Fibroblast of lung (primary cell): ENCODE measurements around the gene ARMC2. TPM values are rescaled to one million over a fixed set of nuclear protein-coding genes. Genes with fewer than 3 reads are reported as not detected.
"Not testable (repeated sequence)": the region's sequence is repeated elsewhere in the genome, so short reads cannot be mapped to it uniquely, and the experiment has no call there.

Source experiments
- DNase-seq, 2 donors: peaks; one replicate each; pipeline versions ENCODE4 v3.0.0 to v3.0.0-alpha.2; 2010; ENCODE audit warnings: low read depth in 2 of 2
- H2AFZ ChIP-seq: 2 replicates; pipeline ENCODE4 v1.5.1; 2012; ENCODE audit warnings: low read length, control low read depth, inconsistent platforms
- H3K27ac ChIP-seq: 2 replicates; pipeline ENCODE4 v1.5.1; 2011; ENCODE audit warnings: low read length, control low read depth; ENCODE audit not compliant: insufficient read depth
- H3K27me3 ChIP-seq: 2 replicates; pipeline ENCODE4 v1.5.1; 2011; ENCODE audit warnings: mild to moderate bottlenecking, low read length; ENCODE audit not compliant: control insufficient read depth, insufficient read depth
- H3K36me3 ChIP-seq: 2 replicates; pipeline ENCODE4 v1.5.1; 2011; ENCODE audit warnings: low read length; ENCODE audit not compliant: control insufficient read depth, insufficient read depth
- H3K4me1 ChIP-seq: 2 replicates; pipeline ENCODE4 v1.5.1; 2011; ENCODE audit warnings: low read length; ENCODE audit not compliant: control insufficient read depth, insufficient read depth; ENCODE audit errors: extremely low read depth
- H3K4me2 ChIP-seq: 2 replicates; pipeline ENCODE4 v1.5.1; 2011; ENCODE audit warnings: low read length, control low read depth; ENCODE audit not compliant: insufficient read depth; ENCODE audit errors: extremely low read depth
- H3K4me3 ChIP-seq, 4 experiments: fragments of 200-600 bp in 1 of 4; sonication (generic) in 1 of 4; replicated peaks in 1 of 4; 2 replicates each; pipeline ENCODE4 v1.5.1; 2011 to 2016; ENCODE audit warnings: low read length in 4 of 4, low read depth in 3 of 4, mild to moderate bottlenecking in 3 of 4, control low read depth in 2 of 4, inconsistent platforms in 1 of 4, mixed read lengths in 1 of 4; ENCODE audit not compliant: insufficient read depth in 1 of 4; ENCODE audit errors: control extremely low read depth in 1 of 4
- H3K79me2 ChIP-seq: 2 replicates; pipeline ENCODE4 v1.5.1; 2012; ENCODE audit warnings: mild to moderate bottlenecking, low read length, inconsistent platforms; ENCODE audit not compliant: control insufficient read depth, insufficient read depth
- H3K9ac ChIP-seq: 2 replicates; pipeline ENCODE4 v1.5.1; 2011; ENCODE audit warnings: mild to moderate bottlenecking, low read length, control low read depth; ENCODE audit not compliant: insufficient read depth
- H3K9me3 ChIP-seq: 2 replicates; pipeline ENCODE4 v1.5.1; 2012; ENCODE audit warnings: low read depth, low read length; ENCODE audit not compliant: control insufficient read depth, insufficient read depth
- H4K20me1 ChIP-seq: 2 replicates; pipeline ENCODE4 v1.5.1; 2011; ENCODE audit warnings: low read length; ENCODE audit not compliant: control insufficient read depth, insufficient read depth; ENCODE audit errors: extremely low read depth
- CTCF ChIP-seq, 2 donors: IDR thresholded peaks in 1 of 2; conservative IDR thresholded peaks in 1 of 2; 1 replicate in 1 of 2; 2 replicates in 1 of 2; pipeline ENCODE4 v1.5.1; 2011 to 2012; ENCODE audit warnings: low read length in 2 of 2, control low read depth in 1 of 2, inconsistent platforms in 1 of 2, low read depth in 1 of 2, mild to moderate bottlenecking in 1 of 2
- EZH2 ChIP-seq: IDR thresholded peaks from 2 replicates; pipeline ENCODE4 v1.5.1; 2012; ENCODE audit warnings: low read length, control low read depth, mild to moderate bottlenecking; ENCODE audit errors: missing control alignments
- polyA plus RNA-seq, 2 donors: library from polyadenylated mRNA; depleted of rRNA in 1 of 2; stranded (reverse) in 1 of 2; unstranded in 1 of 2; fragments of >200 nt; gene quantifications; 2 replicates each; pipeline ENCODE4 v1.2.1, GENCODE V29; 2011 to 2012; ENCODE audit warnings: missing spikeins in 1 of 2
- total RNA-seq: library from RNA; depleted of rRNA; stranded (reverse); fragments of >200 nt; gene quantifications from 2 replicates; pipeline ENCODE4 v1.2.1, GENCODE V29; 2014

Gene ARMC2
- total and polyA plus RNA-seq, 2 donors (not counting 1 experiment from before 2014, with no cell fraction given) = 4.0 to 6.2 TPM

- no peak overlapping the region for H3K4me3 ChIP-seq
- no peaks in the 10 kb centered on the region for H3K36me3 ChIP-seq
- H3K4me1 ChIP-seq = no peaks in the 10 kb centered on the region
- no peaks in the 10 kb centered on the region for H3K9me3 ChIP-seq
- no peak overlapping the region for H3K9ac ChIP-seq
- H3K27ac ChIP-seq = no peak overlapping the region
- no peak for TF ChIP-seq CTCF (conservative IDR thresholded peaks at IDR 0.05 in 1 of 2, IDR thresholded peaks at IDR 0.05 in 1 of 2; ENCODE audit: low read depth in 1 of 2, low read length in 2 of 2)
- no peak for TF ChIP-seq EZH2
- no peaks in the 10 kb centered on the region for H3K79me2 ChIP-seq
- DNase-seq = no peak
- H2AFZ ChIP-seq = no peak overlapping the region
- no peak overlapping the region for H3K4me2 ChIP-seq
- H4K20me1 ChIP-seq = no peaks in the 10 kb centered on the region
- no peaks in the 10 kb centered on the region for H3K27me3 ChIP-seq
These were observed 4.9 kb downstream of the ARMC2 start for GRCh38 chr6:108853077-108853476.

- H3K27ac ChIP-seq = no peak overlapping the region
- H3K4me1 ChIP-seq = no peaks in the 10 kb centered on the region
- H3K4me3 ChIP-seq = no peak overlapping the region
- no peak for DNase-seq
- no peaks in the 10 kb centered on the region for H3K36me3 ChIP-seq
- no peak for TF ChIP-seq CTCF (conservative IDR thresholded peaks at IDR 0.05 in 1 of 2, IDR thresholded peaks at IDR 0.05 in 1 of 2; ENCODE audit: low read depth in 1 of 2, low read length in 2 of 2)
- TF ChIP-seq EZH2 = no peak
- H3K79me2 ChIP-seq = no peaks in the 10 kb centered on the region
- H3K27me3 ChIP-seq = no peaks in the 10 kb centered on the region
- H3K4me2 ChIP-seq = no peak overlapping the region
- no peaks in the 10 kb centered on the region for H3K9me3 ChIP-seq
- H3K9ac ChIP-seq = no peak overlapping the region
- H4K20me1 ChIP-seq = no peaks in the 10 kb centered on the region
- no peak overlapping the region for H2AFZ ChIP-seq
These were observed 14.4 kb downstream of the ARMC2 start for GRCh38 chr6:108862479-108863191.

GRCh38 chr6:108865751-108866286, 17.6 kb downstream of the ARMC2 start:
- H3K4me3 ChIP-seq, DNase-seq, H3K79me2 ChIP-seq: not testable (repeated sequence)

More at GRCh38 chr6:108865751-108866286, 17.6 kb downstream of the ARMC2 start:
- not testable (repeated sequence) for H3K9me3 ChIP-seq, H3K4me1 ChIP-seq, H3K4me2 ChIP-seq, H3K36me3 ChIP-seq, H2AFZ ChIP-seq, H3K27ac ChIP-seq, H3K9ac ChIP-seq, H4K20me1 ChIP-seq, H3K27me3 ChIP-seq
